Hypothalamus (tissue), 51 donors: ENCODE results near the gene ITGA2B.

ENCODE experiments used
- DNase-seq, 51 donors: peaks; one replicate each; lab custom pipeline; 2025; lab: John Stamatoyannopoulos, UW

ITGA2B gene

DNA sequence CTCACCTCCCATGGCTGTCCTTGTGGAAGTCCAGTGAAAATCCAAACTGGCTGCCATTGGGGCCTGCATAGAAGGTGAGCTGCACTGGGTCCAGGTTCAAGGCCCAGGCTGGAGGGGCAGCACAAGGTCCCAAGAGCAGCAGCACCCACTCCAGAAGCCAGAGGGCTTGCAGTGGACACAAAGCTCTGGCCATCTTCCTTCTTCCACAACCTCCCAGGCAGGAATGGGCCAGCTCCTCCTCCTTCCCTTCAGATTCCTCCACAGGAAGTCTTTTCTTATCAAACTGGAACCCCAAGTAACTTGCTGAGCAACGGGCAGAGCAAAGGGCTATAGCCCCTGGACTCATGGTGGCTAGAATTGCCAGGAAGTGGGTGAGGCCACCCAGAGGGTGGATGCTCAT lies at the start of gene ITGA2B:
ITGA2B (minus strand) TSS at position 369 of the 400 bp plus-strand sequence; CDS start at position 193, 176 bp downstream.
- DNase-seq, result no peak

DNA sequence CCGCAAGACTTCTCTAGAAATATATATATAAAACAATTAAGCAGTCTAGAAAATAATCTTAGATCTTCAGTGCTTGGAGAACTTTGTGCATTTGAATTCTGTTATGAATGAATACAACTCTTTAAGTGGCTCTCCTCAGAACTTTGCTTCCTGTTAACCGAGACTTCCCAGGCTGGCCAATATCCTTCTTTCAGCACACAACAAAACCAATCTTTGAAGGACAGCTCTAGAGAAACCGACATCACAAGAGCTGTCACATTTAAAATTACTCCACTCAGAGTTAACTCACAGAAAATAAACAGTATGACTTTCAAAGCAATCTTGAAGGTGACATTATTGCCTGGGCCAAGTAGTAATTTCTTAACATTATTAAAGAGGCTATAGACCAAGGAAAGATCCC lies 49.7 kb upstream of the ITGA2B start:
- no peak for DNase-seq

DNA sequence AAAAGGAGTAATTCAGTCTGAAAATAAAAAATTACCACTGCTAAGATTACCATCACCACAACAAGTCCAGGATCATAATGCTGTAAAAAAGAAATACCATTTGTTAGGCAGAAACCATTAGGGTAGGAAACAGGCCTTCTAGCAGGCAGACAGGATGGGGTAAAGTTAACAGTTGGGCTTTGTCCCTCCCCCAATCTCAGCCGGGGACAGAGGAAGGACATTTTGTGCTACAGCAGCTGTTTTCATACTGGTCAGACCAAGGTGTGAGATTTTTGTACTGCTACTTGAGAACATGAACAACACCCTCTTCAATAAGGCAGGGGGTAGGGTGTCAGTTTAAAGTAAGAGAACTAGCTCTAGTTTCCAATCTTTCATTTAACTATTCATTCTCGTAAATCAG lies 49.2 kb upstream of the ITGA2B start:
- DNase-seq, result no peak

DNA sequence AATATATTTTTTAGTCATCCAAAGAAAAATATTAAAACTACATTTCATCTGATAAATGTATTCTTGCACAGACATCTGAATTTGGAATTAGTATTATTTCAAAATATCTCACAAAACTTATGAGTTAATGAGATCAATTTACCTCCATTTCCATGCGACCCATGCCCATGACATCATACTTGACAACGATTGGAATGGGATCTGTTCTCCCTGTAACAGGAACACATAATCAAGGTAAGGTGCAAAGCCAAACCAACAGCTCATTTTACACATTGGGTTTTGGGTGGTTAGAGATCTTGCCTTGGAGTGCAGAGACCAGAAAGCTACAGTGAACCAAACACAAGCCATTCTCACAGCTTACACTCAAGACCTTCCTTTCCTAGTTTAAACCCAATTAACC lies 46.9 kb upstream of the ITGA2B start:
- no peak for DNase-seq

DNA sequence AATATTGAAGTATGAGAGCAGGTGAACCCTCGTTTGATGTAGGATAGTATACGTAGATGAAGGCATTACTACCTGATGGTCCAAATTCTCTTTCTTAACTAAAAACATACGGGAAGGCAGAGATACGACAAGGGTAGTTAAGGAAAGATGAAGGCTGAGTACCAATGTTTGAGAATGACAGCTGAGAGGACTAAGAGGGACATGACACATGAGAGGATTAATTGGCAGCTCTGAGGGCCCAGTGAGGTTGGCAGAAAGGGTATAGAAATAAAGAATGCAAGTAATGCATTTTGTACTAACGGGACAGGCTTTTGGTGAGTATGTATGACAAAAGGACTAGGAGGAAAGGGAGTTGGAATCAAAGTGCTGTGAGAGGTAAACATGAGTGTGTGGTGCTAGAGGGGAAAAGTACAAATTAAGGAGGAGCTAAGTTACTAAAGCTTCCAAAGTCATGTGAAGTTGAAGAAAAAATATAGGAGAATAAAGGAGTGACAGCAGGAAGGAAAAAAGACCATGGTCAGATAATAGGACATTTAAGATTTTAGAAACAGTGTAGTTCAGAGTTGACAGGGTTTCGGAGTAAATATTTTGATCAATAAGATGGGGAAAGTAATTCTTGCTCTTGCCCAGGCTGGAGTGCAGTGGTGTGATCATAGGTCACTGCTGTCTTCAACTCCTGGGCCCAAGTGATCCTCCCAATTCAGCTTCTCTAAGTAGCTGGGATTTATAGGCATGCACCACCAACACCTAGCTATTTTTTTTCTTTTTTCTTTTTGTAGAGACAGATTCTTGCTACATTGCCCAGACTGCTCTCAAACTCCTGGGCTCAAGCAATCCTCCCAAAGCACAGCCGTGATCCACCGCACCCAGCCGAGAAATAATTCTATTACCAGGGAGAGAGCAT lies 43.1 kb upstream of the ITGA2B start:
- DNase-seq, result no peak

DNA sequence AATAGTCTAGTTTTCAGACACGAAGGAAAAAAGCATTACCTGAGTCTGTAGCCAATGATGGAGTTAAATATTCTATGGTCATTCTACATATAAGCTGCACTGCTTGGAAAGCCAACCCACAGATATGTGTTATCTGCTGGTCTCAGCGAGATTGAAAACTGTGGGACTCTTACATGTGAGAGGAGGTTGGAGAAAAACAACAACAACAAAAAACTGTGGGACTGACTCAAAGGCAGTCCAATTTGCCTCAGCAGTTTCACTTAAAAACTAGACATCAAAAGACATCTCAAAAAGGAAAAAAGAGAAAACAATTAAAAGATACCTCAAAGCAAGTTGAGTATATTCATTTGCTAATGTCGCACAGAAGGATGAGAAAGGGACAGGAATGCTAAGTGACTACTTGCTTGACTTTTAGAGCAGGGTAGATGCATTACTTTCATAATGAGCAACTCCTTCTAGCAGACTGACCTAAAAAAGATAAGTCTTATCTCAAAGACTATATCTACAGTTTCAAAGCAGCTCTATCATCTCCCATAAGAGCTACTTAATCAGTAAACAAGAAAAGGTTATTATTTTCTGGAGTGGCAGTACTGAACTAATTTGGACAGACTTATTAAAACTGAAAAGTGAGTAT lies 35.5 kb upstream of the ITGA2B start:
- DNase-seq, result no peak

DNA sequence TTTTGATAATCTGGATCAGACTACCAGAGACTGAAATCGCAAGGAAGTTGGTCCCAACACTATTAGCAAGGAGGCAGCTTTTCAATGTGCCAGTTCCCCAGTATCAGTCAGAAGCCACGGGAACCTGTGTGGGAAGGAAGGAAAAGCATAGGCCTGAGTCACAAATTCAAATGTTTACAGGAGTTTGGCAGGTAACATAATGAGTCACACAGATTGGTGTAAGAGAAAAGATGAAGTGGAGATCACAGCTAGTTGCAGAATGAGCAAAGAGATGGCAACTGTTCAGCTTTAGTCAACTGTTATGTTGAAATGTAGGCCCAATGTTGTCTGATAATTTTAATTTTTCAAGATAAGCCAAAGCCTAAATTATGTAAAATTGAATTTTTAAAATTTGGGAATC lies 28.1 kb upstream of the ITGA2B start:
- DNase-seq, result peak in 2 of 51 donors; percentile 28 to 31

DNA sequence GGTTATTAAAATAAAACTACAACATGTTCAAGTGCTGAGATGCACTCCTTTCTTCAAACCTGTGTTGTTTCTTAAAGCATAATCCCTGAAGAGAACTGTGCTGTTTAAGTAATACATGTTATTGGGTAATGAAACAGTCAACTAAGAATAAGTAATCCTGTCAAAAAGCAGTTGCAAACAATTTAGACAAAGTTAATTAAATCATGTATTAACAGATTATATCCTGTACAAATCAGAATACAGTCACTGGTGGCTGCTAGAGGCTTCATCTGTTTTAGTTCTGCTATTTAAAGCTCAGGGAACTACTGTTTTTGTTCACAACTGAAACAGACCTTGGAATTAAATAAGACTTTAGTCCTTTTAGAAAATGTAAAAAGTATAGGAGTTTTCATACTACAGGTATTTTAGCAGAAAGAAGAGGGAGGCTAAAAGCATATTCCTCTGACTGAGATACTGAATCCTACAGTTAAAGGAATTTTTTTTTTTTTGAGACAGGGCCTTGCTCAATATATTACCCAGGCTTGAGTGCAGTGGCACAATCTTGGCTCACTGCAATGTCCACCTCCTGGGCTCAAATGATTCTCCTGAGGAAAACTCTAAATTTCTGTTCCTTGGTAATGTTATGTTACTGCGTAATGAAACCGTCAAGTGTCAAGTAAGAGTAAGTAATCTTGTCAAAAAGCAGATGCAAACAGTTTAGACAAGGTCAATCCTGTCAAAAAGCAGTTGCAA lies 27.3 kb upstream of the ITGA2B start:
- no peak for DNase-seq

DNA sequence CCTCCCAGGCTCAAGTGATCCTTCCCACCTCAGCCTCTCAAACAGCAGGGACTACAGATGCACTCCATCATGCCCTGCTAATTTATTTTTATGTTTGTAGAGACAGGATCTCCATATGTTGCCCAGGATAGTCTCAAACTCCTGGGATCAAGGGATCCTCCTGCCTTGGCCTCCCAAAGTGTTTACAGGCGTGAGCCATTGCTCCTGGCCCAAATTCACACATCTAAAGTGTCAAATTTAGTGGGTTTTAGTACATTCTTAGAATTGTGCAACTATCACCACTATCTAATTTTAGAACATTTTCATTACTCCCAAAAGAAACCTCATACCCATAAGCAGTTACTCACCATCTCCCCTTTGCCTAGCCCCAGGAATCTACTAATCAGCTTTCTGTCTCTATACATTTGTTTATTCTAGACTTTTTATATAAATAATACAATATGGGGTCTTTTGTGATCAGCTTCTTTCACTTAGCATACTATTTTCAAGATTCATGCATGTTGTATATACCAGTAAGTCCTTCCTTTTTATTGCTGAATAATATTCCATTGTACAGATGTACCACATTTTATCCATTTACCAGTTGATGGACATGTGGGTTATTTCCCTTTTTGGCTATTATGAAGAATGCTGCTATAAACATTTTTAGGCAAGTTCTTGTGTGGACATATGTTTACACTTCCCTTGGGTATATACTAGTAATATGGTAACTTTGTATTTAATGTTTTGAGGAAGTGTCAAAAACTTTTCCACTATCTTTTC lies 25.1 kb upstream of the ITGA2B start:
- DNase-seq, result no peak

DNA sequence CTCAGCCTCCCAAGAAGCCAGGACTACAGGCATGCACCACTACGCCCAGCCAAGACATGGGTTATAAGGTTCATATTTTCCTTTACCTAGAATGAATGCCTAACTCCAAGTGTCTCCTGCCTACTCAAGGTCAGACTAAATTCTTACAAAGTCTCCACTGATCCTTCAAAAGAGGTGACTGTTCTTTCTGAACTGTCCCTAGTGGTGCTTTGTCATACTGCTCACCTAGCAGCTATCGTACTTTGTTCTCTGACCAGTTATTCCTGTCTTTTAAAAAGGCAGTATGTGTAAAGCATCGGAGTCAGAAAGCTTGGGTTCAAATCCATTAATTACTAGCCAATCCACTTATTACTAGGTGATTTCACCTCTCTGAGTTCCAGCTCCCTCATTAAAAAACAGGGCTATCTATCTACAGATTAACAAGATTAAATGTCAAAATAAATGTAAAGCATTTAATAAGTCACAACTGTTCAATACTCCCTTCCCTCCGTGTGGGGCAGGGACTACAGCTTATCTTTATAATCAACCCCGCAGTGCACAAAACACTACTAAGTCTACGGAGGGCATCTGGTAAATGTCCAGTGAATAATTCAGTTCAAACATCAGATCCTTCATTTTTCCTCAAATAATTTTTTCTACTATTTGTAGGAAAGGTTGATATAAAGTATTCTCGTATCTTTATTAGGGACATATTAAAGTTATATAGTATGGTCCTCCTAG lies 20.0 kb upstream of the ITGA2B start:
- no peak for DNase-seq

DNA sequence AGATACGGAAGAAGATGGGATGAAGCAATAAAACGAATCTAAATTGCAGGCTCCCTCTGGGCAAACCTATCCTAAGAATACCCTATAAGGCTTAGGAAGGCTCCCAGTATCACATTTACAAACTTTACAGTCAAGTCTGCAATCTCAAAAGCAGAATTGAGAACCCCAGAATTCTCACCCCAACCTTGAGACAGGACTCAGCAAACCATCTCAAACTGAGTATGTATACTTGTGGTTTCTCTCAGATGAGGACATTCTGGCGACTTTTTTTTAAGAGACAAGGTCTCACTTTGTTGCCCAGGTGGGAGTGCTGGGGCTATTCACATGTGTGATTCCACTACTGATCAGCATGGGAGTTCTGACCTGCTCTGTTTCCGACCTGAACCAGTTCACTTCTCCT lies 19.3 kb upstream of the ITGA2B start:
- DNase-seq, result no peak

DNA sequence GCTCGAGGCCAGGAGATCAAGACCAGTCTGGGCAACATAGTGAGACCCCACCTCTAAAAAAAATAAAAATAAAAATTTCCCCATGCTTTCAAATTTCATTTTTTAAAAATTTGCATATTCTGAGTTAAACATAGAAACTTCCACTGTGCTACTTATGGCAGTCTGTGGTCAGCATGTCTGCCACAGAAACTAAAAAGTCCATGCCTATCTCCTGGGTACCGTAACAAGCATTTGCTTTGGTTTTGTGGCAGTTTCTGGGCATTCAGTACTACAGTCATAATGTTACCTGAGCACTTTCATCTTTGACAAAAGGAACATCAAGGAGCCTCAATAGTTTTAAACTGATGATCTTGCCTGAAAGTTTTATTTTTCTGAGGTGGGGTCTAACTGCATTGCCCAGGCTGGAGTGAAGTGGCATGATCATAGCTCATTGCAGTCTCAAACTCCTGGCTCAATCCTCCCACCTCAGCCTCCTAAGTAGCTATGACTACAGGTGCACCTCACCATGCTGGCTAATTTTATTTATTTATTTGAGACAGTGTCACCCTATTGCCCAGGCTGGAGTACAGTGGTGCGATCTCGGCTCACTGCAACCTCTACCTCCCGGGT lies 13.2 kb upstream of the ITGA2B start:
- no peak for DNase-seq

DNA sequence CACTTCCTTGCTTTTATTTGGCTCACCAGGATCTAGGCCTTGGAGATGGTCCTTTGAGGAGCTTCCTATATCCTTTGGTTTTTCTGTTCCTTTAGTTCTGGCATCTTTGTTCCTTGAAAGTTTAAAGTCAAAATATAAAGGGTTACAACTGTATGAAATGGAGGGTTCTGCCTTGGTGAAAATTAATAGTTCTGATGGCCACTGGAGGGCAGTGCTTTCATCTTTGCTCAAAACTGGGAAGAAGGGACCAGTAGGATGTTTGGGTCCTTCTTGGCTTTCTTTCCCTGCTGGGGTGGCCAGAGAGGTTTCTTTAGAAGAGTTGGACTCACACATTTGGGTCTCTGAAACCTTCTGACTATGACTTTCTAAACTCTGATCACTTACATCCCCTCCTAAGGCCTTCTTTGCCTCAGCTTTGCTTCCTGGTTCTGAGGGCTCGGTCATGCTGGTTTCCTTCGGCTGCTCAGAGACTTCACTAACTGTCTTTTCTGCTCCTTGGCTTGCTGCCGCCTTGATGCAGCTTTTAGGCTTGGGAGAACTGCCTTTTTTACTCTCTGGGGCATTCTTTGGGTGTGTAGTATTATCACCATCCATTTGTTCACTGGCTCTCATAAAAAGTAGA lies 10.9 kb upstream of the ITGA2B start:
- DNase-seq, result no peak

DNA sequence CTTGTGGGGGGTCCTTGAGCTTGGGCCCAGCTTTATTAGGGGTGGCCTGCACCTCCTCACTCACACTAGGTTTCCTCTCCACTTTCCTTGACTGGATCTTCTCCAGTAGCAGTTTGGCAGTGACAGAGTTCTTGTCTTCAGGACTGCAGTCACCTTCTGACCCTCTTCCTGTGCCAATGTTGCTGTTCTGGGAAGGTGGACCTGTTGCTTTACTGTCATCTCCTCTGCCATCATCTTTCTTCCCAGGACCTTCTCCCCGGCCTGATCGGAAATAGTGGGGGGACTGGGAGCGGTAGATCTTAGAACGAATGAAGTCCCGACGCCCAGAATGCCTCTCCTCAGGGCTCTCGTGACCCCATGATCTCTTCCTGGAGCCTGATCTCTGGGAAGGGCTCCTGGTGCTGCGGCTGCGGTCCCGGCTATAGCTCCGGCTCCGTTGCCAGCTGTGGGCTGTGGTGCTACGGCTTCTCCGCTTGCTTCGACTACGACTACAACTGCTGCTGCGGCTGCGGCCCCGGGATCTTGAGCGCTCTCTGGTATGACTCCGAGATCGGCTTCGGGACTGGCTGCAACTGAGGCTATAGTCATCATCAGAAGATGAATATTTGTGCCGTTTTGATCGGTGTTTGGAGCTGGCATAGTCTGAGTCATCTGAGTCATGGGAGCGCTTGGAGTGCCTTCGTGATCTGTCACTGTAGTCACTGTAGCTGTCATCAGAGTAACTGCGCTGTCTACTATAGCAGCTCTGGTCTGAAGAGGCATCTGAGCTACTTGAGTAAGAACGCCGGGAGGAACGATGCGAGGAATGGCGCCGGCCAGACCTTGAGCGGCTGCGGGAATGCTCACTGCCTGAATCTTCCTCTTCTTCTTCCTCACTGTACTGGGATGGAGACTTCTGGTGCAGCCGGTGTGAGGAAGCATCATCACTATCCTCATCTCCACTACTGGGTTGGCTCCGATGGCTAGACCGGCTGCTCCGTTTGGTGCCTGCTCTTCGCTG lies 9.5 kb upstream of the ITGA2B start:
- DNase-seq, result peak in 3 of 51 donors; percentile 10 to 31 (median 25)

DNA sequence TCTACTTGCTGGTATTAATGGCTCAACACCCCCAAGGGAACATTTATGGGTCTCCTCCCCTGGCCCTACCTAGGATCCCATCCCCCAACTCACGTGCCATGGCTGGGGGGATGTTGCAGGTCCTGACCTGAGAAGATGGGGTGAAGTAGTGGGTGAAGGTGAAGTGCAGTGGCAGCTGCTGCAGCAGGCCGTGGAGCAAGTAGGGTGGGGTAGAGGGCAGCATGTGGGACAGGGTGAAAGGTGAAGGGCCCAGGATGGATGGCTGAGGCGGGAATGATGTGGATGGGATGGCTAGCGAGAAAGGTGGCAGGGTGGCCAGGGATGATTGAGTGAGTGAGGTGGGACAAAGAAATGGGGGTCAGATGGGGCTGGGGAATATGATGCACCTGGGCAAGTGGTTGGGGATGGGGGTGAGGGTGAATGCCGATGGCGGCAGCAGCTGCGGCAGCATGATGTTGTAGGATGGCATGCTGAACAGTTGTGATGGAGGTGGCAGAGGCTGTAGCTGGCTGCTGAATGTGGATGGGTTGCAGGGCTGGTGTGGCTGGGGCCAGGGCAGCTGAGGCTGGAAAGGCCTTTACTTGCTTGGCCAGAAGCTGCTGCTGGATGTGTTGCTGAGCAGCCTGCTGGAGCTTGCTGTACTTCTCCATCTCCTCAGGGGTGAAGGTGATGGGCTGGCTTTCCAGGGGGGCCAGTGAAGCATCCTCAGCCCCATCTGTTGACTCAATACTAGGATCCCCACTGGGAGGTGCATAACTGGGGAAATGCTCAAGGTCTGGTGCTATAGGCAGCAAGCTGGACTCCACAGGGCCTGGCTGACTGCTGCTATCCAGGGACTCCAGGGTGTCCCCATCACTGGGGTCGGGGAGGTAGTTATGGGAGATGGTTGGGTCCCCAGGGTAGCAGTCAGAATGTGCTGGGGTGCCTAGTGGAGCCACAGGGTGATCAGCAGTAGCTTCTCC lies 8.3 kb upstream of the ITGA2B start:
- no peak for DNase-seq

DNA sequence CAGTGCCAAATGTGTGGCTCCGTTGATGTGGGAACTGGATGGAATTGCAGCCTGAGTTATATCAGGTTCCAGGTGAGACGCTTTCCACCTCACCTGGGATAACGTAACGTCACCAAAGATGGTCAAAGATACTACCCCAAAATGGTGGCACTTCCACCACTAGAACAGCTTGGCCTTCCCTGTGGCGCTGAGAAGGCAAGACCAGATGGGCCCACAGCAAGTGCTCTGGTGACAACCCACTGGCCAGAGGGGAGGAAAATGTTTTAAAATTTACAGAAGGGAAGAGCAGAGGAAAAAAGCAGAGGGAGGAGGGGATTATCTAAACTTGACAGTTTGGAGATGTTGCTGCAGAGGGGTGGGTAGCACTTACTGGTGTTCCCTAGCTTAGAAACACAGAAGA lies 7.5 kb upstream of the ITGA2B start:
- no peak for DNase-seq

DNA sequence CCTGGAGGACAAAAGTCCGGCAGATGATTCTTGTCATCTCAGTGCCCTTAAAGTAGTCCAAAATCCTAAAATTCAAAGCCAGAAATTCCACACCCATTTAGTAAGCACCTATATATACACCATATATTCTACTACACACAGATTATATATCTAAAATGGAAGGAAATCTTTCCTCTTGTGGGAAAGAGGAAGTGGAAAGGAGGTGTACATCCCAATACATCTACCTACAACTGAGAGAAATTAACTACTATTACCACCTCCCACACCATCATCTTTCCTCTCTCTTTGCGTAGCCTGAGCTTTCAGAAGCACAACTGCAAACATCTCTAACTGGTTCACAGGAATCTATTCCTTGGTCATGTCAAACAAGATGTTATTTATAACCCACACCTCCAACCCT lies 5.4 kb upstream of the ITGA2B start:
- no peak for DNase-seq
